ENCODE data around the gene CENATAC.
"Not testable (repeated sequence)": the region's sequence is repeated elsewhere in the genome, so short reads cannot be mapped to it uniquely, and the experiment has no call there.

The CENATAC gene

DNA sequence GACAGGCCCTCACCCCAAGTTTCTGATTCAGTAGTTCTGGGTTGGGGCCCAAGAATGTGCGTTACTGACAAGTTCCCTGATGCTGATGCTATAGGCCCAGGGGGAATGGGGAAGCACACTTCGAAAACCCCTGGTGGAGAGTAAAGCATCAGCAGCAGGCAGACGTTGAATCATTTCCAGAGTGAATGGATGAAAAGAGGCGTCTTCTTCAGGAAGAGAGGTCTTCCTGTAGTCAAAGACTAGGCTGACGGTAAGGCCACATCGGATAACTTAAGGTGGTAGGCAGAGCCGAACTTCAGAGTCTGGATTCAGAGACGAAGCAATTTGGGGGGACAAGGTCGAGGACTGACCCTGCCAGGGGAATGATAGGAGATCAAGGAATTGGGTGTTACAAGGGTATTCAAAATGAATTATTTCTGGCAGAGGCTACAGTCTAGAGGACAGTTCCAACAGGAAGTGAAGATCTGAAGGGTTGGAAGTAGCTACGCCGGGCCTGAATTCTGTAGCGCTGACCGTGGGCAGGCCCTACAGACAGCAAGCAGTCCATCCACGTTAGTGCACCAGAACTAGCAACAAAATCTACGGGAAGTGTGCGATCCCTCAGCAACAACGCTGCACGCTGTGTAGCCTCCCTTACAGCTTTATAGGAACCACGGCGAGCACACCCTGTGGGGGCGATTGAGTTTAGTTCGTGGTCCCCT, 862 bp upstream of the CENATAC start:
- no peak for DNase-seq

DNA sequence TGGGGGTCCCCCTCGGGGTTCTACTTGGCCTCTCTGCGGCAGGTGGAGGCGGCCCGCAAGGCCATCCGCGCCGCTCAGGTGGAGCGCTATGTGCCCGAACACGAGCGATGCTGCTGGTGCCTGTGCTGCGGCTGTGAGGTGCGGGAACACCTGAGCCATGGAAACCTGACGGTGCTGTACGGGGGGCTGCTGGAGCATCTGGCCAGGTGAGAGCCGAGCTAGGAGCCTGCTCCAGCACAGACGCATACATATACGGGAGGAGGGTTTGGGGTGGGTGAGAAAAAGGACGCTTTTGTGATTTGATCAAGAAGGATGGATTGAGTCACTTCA, 415 bp downstream of the CENATAC start:
- no peak for DNase-seq

DNA sequence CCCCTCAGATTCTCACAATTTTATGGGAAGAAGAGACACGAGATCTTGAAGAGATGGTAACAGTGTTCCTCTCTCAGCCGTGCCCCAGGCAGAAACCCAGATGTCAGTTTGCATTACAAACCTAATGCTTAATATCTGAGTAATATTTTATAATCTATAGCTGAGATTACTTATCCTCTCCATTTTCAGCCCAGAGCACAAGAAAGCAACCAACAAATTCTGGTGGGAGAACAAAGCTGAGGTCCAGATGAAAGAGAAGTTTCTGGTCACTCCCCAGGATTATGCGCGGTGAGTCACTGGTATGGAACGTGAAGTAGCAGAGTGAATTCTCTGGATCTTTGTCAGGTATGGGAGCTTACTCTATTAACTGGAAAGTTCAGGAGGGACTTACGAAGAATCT, 884 bp downstream of the CENATAC start:
- no peak for DNase-seq

DNA sequence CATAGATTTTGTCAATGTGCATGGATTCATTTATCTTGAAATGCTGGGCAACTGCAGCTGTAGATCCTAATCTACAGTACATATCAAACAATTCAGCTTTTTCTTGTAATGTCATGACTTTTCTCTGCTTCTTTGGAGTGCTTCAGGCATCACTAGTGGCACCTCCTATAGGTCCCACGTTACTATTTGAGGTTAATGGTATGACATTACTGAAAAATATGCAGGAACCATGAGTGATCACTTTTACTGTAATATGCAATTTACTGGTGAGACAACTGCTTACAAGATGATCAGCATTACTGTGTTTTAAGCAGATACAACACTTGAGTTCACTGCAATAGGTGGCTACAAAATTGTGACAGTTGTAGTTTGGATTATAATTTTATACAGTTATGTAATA, 3.0 kb downstream of the CENATAC start:
- DNase-seq: no peak

- DNase-seq: no peak
Measured at GRCh38 chr11:119006656-119007055, 8.7 kb downstream of the CENATAC start.

GRCh38 chr11:119011476-119012053, 13.6 kb downstream of the CENATAC start:
- DNase-seq: no peak

GRCh38 chr11:119012629-119013170, 14.8 kb downstream of the CENATAC start:
- DNase-seq: no peak

DNA sequence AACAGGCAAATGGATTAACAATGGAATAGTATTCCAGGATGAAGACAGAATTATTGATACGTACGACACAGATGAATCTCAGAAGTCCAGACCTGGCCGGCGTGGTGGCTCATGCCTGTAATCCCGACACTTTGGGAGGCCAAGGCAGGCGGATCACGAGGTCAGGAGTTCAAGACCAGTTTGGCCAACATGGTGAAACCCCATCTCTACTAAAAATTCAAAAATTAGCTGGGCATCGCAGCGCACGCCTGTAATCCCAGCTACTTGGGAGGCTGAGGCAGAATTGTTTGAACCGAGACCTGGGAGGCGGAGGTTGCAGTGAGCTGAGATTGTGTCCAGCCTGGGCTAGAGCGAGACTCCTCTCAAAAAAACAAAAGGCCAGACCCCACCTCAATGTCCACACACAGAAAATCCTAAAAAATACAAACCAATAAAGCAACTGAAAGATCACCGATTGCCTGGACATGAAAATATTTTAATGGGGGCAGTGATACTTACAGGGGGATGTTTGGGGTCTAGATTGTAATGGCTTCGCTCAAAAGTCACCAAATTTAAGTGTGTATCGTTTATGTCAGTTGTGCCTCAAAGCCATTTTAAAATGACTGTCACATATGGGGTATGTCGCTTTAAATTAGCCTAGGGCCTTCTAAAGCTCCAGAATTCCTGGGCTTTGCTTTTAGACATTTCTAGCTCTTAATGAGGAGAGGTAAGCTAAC, 16.4 kb downstream of the CENATAC start:
- DNase-seq: no peak

DNA sequence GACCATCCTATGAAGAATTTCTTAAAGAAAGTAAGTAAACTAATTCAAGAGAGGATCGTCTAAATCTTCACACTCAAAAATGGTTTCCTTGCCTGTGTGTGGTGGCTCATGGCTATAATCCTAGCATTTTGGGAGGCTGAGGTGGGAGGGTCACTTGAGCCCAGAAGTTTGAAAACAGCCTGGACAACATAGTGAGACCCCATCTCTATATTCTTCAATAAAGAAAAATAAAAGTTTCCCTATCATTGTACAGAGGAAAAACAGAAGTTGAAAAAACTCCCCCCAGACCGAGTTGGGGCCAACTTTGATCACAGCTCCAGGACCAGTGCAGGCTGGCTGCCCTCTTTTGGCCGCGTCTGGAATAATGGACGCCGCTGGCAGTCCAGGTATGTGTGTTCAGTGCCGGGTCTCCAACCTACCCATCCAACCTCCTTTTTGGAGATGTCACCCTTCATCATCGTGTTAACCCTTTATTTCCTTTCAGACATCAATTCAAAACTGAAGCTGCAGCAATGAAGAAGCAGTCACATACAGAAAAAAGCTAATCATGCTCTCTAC, 17.2 kb downstream of the CENATAC start:
- no peak for DNase-seq

DNA sequence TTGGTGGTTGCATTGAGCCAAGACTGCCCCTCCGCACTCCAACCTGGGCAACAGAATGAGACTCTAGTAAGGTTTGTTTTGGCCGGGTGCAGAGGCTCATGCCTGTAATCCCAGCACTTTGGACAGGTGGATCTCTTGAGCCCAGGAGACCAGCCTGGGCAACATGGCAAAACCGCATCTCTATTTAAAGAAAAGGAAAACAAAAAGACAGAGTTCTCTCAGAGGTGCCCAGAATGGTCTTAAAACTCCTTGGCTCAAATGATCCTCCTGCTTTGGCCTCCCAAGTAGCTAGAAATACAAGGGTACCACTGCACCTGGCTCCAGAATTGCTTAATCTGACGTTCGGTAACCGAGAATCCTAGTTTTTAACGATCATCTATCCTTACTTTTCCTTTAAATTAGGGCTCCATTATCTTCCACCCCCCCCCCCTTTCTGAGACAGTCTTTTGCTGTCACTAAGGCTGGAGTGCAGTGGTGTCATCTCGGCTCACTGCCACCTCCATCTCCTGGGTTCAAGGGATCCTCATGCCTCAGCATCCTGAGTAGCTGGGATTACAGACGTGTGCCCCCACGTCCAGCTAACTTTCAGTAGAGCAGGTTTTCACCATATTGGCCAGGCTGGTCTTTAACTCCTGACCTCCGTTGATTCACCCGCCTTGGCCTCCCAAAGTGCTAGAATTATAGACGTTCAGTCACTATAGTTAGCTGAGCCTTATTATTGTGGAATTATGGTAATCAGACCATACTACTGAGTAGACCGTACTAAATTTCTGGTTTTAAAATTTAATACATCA, 18.5 kb downstream of the CENATAC start:
- DNase-seq: no peak

- DNase-seq: not testable (repeated sequence)
Measured at GRCh38 chr11:119017377-119017776, 19.4 kb downstream of the CENATAC start.

- peak; percentile 97 for DNase-seq
Measured at GRCh38 chr11:119018074-119018938, 20.4 kb downstream of the CENATAC start, which contains the start of the genes RPS25 and TRAPPC4. Gene RPS25 (minus strand): TSS chr11:119018343. CDS start chr11:119018284, 59 bp downstream. Gene TRAPPC4 (plus strand): TSS chr11:119018766. CDS start chr11:119018796, 30 bp downstream.

DNA sequence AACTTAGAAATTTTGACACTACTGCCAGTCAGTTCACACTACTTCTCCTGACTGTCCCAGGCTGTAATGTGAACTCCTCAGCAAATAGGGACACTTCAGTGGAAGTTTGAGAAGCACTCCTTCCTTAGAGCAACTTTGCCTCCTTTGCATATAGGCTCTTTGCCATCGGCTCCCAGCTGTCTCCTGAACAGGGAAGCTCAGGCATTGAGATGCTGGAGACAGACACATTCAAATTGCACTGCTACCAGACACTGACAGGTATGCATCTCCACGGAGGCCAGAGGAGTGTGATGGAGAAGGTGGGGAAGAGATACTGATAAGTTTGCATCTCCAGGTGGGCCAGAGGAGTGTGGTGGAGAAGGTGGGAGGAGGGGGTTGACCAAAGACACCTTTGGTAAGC, 22.1 kb downstream of the CENATAC start:
- no peak for DNase-seq

DNA sequence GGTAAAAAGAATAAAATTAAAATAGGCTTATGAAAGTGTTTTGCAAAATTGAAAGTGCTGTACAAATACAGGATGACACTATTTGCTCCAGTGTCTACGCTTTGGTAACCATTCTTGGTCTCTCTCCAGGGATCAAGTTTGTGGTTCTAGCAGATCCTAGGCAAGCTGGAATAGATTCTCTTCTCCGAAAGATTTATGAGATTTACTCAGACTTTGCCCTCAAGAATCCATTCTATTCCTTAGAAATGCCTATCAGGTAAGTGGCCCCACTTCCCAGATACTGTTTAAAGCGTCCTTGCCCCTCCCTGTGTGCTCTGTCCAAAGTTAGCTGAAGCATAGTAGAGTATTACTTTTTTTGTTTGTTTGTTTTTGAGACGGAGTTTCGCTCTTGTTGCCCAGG, 23.7 kb downstream of the CENATAC start:
- no peak for DNase-seq

DNA sequence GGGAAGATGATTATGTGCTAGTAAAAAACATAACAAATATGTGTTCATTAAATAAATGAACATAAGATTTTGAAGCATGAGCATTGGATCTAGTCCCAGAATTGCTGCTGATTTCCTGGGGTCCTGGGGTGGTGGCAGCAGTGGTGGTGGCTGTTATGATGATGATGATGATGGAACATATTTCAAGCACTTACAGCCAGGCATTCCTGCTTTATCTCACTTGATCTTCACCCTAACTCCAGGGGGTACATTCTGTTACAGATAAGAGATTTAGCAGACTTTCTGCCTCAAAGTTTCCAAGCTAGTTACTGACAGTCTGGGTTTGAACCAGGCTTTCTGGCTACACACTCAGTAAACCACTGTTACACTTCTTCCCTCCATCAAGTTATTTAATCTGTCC, 25.8 kb downstream of the CENATAC start:
- no peak for DNase-seq

DNA sequence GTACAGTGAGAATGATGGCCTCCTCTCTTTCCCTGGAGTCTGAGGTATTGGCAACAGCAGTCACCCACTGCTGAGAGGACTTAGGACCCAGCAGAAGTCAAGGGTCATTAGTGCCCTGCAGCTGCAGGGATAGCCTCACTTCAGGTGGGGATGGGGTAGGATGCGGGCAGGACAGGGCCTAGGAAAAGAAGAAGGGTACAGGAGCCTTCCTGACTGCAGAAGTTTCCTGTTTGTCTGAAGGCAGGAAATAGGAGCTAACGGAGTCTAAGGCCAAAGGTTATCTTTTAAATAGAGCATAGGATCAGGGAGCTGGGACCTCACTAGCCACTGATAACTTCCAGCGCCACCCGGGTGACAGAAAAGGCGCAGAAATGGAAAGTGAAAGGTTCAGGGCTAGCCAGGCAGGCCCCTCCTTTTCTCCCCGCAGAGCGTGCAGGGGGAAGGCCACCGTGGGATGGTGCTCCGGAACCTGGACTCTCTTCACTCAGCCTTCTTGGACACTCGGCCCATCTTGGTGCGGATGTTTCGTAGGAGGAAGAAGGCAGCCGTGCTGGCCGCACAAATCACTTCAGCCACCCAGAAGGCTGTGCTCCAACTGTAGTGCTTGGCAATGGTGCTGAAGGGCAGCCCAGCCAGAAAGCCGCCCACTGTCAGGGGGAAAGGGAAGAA, 26.6 kb downstream of the CENATAC start:
- no peak for DNase-seq

DNA sequence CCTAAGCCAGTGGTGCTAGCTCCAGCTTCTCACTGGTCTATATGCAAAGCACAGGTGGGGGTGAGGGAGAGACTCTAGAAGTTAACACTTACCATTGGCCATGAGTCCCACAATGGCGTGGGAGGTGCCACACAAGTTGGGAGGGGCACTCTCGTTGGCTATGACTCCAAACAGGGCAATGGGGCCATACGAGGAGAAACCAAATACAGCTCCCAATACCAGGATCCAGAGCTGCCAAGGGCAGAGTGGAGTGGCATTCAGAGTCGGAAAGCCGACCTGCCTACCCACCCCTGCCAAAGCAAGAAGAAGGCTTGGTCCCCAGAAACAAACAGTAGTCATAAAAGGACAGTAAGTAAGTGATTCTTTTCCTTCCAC, 27.1 kb downstream of the CENATAC start:
- no peak for DNase-seq

DNA sequence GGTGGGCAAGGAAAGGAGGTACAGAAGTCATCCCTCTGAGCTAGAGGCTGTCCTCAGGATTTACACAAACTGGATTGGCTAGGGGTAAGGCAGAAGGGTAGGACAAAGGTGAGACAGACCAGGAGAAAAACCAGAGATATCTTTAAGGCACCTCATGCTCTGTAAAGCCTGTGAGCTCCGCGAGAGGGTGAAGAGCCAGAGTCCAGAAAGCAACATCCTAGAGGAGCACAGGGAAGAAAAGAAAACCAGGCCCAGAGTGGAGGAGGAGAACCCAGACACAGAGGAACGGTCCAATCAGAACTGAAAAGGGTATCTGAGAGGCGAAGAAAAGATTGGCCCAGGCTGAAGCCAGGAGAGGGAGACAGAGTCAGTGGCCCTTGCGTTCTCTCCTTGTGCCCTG, 27.6 kb downstream of the CENATAC start:
- no peak for DNase-seq

- no peak for DNase-seq
Measured at GRCh38 chr11:119025978-119026766, 28.2 kb downstream of the CENATAC start.

- no peak for DNase-seq
Measured at GRCh38 chr11:119026970-119027369, 29.0 kb downstream of the CENATAC start.

All from NCI-H774 (cell line).